Dermis blood vessel endothelial cell (primary cell): Measurements from ENCODE around the gene NMB. TPM values are rescaled to one million over a fixed set of nuclear protein-coding genes. Genes with fewer than 3 reads are reported as not detected.
"Not testable (repeated sequence)": the region's sequence is repeated elsewhere in the genome, so short reads cannot be mapped to it uniquely, and the experiment has no call there.

ENCODE experiments used
- DNase-seq: peaks from one replicate; pipeline ENCODE4 v3.0.0; 2010
- total RNA-seq: library from RNA; depleted of rRNA; stranded (reverse); fragments of >200 nt; gene quantifications from 2 replicates; pipeline ENCODE4 v1.2.3, GENCODE V29; 2014

NMB gene
- total RNA-seq, 1 donor from 2014 or later: 4.6 TPM

DNA sequence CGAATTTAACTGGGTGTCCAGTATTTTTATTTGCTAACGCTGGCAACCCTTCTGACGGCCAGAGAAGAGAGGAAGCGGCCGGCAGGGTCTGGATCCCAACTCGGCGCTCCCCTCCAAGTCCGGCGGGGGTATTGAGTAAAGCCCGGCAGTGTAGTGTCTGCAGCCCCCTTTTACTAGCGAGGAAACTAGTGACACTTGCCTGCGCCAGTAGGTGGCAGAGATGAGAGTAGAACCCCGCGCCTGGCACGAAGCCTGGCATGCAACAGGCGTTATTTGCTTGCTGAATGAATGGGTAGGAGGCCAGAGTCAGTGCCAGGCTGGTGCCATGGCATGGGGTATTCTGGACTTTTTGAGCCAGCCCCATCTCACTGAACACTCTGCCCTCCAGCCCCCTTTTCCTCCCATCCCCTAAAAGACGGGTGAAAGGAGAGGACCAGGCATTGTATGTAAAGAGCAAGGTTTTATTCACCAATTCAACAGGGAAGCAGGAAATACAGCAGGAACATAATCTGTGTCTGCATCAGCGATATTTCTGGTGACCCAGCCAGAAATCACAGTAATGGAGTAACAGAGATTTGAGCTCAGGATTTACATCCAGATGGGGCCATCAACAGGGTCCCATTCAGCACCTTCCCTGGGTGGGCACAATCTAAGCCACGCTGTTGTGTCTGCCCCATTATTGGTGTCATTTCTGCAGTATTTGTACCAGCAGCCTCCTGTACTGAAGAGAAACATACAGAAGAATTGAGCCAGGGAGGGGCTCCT is 3.1 kb downstream of the NMB start:
- peak; percentile 90 for DNase-seq

GRCh38 chr15:84653910-84654688 is 3.9 kb downstream of the NMB start, which contains the start of gene WDR73:
WDR73 (minus strand) TSS chr15:84654283; CDS start chr15:84654274, 9 bp downstream.
- DNase-seq: peak; percentile 97

DNA sequence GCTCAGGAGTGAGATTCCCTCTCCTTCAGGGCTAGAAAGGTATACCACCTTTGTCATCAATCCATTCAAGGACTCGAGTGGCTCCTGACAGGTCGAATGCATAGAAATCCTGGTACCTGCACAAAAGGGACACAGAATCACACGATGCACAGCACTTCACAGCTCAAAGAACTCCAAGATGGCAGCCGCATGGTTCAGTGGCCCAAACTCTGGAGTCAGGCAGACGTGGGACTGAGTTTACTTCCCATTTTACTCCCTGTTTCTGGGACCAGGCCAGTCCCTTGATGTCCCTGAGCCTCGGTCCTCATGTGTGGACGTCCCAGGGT is 4.5 kb downstream of the NMB start:
- no peak for DNase-seq

DNA sequence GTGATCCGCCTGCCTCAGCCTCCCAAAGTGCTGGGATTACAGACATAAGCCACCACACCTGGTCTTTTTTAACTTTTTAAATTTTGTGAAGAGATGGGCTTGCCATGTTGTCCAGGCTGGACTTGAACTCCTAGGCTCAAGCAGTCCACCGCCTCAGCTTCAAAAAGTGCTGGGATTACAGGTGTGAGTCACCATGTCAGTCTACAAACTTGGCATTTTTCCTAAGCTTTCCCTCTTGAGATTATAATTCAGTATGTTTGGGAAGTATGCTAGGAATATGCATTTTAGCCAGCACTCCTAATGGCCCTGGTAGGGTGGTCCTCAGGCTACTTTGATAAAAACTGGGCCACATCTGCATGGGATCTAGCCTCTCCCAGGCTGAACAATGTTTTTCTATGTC is 8.3 kb downstream of the NMB start:
- DNase-seq: no peak

- DNase-seq: no peak
Observed at GRCh38 chr15:84648539-84648938, 9.5 kb downstream of the NMB start.

DNA sequence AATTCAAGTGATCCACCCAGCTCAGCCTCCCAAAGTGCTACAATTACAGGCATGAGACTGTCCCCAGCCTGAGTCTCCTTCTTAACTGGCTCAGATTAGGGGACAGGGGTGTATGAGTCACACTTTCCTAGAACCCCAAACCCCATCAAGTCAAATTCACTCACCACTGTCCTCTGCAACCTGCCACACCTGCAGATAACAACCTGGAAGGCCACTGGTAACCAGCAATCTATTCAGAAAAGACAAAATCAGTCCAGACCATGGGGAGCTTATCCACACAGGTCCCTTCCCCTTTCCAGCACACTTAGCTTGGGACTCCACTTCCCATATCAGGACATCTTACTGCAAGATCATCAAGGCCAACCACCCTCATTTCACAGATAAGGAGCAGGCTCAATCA is 10.3 kb downstream of the NMB start:
- DNase-seq: no peak

- DNase-seq: no peak
Observed at GRCh38 chr15:84645997-84646396, 12.0 kb downstream of the NMB start.

GRCh38 chr15:84645496-84645895 is 12.5 kb downstream of the NMB start:
- DNase-seq: no peak

DNA sequence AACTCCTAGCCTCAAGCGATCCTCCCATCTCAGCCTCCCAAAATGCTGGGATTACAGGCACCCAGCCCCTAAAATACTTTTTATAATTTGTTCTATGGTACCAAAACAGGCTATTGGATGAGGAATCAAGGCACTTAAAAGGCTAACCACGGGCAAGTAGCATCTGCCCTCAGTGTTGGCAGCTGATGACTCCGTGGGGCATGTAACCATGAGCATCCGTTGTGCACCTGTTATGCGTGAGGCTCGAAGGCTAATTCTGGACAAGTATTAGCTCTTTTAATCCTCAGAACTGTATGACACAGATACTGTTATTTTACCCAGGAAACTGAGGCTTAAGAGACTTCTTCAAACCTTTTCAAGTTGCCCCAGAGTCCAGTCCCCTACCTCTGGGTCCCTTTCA is 14.2 kb downstream of the NMB start:
- DNase-seq: no peak

DNA sequence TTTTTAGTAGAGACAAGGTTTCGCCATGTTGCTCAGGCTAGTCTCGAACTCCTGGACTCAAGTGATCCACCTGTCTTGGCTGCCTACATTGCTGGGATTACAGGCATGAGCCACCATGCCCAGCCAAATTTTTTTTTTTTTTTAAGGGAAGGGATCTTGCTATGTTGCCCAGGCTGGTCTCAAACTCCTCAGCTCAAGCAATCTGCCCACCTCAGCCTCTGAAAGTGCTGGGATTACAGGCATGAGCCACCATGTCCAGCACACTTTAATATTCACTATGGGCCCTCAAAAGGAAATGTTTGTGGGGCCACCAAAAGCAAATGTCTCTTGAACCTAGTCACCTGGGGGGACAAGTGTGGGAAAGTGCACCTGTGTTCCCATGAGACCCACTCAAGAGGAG is 15.4 kb downstream of the NMB start:
- DNase-seq: not testable (repeated sequence)

GRCh38 chr15:84641871-84642270 is 16.1 kb downstream of the NMB start:
- not testable (repeated sequence) for DNase-seq

- DNase-seq: peak; percentile 40
Observed at GRCh38 chr15:84638103-84638502, 19.9 kb downstream of the NMB start.

GRCh38 chr15:84634228-84634837 is 23.7 kb downstream of the NMB start:
- no peak for DNase-seq

GRCh38 chr15:84633311-84634227 is 24.4 kb downstream of the NMB start:
- peak; percentile 83 for DNase-seq

DNA sequence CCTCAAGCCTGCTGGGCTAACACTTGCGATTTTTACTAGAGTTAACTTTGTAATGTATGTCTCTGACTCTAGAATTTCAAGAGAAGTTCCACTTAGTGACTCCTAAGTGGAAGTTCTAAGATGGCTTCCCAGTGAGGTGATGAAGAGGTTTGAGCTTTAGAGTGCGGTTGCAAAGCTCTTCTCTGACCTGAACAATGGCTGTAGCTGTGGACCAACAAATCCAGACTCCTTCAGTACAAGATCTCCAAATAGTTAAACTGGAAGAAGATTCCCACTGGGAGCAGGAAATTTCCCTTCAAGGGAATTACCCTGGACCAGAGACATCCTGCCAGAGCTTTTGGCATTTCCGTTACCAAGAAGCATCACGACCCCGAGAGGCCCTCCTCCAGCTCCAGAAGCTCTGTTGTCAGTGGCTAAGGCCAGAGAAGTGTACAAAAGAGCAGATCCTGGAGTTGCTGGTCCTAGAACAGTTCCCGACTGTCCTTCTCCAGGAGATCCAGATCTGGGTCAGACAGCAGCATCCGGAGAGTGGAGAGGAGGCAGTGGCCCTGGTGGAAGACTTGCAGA is 26.2 kb downstream of the NMB start:
- DNase-seq: peak; percentile 43

DNA sequence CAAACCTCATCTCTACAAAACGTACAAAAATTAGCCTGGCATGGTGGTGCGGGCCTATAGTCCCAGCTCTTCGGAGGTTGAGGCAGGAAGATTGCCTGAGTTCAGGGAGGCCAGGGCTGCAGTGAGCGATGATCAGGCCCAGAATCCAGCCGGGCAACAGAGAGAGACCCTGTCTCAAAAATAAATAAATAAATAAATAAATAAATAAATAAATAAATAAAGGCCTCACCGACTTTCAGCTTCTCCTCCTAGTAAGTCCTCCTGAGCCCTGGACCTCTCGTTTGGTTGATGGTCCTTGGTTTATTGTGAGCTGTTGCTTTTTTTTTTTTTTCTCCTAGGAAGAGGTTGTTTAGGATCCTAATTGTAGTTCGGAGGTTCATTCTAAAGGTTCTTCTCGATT is 29.0 kb downstream of the NMB start:
- no peak for DNase-seq

DNA sequence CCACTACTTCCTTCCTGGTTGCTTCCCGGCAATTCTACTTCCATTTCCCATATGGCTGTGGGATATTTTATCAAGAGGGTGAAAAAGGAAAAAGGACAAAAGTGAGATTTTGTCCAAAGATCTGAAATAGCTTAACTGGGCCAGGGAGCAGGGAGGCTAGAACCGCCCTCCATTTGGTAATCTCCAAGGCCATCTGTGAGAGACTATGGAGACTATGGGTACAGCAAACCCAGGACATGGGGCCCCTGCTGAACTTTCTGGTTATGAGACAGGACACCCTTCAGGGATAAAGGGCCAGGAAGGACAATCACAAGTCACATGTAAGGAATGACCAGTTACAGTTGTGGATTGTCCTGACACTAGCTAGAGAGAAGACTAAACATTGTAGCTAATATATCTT is 32.9 kb downstream of the NMB start:
- DNase-seq: no peak

DNA sequence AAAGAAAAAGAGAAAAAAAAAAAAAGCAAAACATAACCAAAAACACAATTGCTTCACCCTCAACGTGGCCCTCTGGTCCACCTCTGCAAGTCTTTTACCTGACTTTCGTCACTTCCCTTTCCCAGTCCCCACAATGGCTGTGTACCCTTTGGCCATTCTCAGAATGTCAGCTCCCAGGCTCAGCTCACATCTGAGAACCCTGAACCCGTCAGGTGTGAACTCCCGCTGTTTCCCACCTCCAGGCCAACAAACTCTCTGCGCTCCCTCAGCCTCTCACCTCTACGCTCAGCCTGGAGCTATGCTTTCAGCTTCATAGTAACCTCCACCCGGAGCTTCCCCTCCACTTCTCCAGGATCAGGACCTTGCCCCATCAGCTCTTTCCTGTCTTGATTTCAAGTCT is 33.6 kb downstream of the NMB start:
- no peak for DNase-seq

GRCh38 chr15:84621358-84621979 is 36.5 kb downstream of the NMB start:
- DNase-seq: no peak

DNA sequence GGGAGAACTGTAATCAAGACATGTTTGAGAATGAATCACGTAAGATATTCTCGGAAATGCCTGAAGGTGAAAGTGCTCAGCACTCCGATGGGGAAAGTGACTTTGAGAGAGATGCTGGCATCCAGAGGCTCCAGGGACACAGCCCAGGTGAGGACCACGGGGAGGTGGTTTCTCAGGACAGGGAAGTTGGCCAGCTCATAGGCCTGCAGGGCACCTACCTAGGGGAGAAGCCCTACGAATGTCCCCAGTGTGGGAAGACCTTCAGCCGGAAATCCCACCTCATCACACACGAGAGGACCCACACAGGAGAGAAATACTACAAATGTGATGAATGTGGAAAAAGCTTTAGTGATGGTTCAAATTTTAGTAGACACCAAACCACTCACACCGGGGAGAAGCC is 37.4 kb downstream of the NMB start:
- no peak for DNase-seq

DNA sequence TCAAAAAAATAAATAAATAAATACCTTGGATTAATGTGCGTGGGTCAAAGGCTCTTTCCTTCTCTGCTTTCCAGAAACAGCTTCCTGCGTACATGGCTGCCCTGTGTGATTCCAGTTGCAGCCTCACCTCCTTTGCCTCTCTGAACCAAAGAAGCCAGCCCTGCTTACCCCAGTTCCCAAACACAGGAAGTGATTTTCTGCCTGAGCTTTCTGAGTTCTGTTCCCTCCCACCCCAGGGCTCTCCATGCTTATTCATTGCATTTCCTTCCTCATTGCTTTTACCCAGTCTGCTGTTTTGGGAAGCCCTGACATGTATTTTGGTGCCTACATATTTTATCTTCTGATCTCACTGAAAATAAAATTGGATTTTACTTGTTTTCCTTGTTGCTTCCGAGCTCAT is 41.8 kb downstream of the NMB start:
- peak; percentile 56 for DNase-seq

GRCh38 chr15:84611631-84612030 is 46.4 kb downstream of the NMB start:
- DNase-seq: peak; percentile 38
